Thyroid gland (tissue), 4 donors: ENCODE data around the gene F2RL3. TPM values are rescaled to one million over a fixed set of nuclear protein-coding genes. Genes with fewer than 3 reads are reported as not detected.

Experiments used
- DNase-seq, 2 donors: peaks; one replicate each; pipeline ENCODE4 v3.0.0-alpha.2; 2019
- H3K27ac ChIP-seq, 3 donors: fragments of 200-600 bp; sonication (generic); 1 replicate in 2 of 3; 2 replicates in 1 of 3; pipeline ENCODE4 v1.5.1; 2016 to 2019; ENCODE audit warnings: mild to moderate bottlenecking in 1 of 3, moderate library complexity in 1 of 3
- H3K27me3 ChIP-seq: fragments of 200-600 bp; sonication (generic); one replicate; pipeline ENCODE4 v1.5.1; 2019
- H3K36me3 ChIP-seq, 2 donors: fragments of 200-600 bp; sonication (generic); one replicate each; pipeline ENCODE4 v1.5.1; 2016 to 2019
- H3K4me1 ChIP-seq, 2 donors: fragments of 200-600 bp; sonication (generic); one replicate each; pipeline ENCODE4 v1.5.1; 2017 to 2019
- H3K4me3 ChIP-seq, 3 donors: fragments of 200-600 bp; sonication (generic); replicated peaks in 1 of 3; 1 replicate in 2 of 3; 2 replicates in 1 of 3; pipeline ENCODE4 v1.5.1; 2016; ENCODE audit warnings: mild to moderate bottlenecking in 1 of 3
- H3K9me3 ChIP-seq: fragments of 200-600 bp; sonication (generic); one replicate; pipeline ENCODE4 v1.5.1; 2017
- POLR2A ChIP-seq, 2 donors: fragments of 450-650 bp; IDR thresholded peaks; one replicate each; pipeline ENCODE4 v1.6.1; 2017; ENCODE audit warnings: antibody characterized with exemption in 2 of 2, mild to moderate bottlenecking in 2 of 2, moderate library complexity in 1 of 2
- WGBS, 2 donors: methylation state at CpG; one replicate each; pipeline ENCODE4 v1.1.5; 2017; 5-methylcytosine and 5-hydroxymethylcytosine counted together
- intact Hi-C: fragments of 100-400 bp; cut with DNase I; formaldehyde crosslinking; loops from one replicate; pipeline ENCODE4 v1.15.1; 2023
- total RNA-seq, 4 donors: library from RNA; depleted of rRNA; stranded (reverse); fragments of >200 nt; gene quantifications; one replicate each; pipeline ENCODE4 v1.2.3, GENCODE V29; 2016
- TF ChIP-seq, protein P1 (sequence below), 6 experiments: fragments of 200-600 bp in 3 of 6; fragments of 450-650 bp in 3 of 6; sonication (generic) in 3 of 6; IDR thresholded peaks; one replicate each; pipeline ENCODE4 v1.5.1; 2016 to 2019; ENCODE audit warnings: antibody characterized with exemption in 6 of 6, mild to moderate bottlenecking in 2 of 6, inconsistent platforms in 1 of 6, moderate library complexity in 1 of 6

The F2RL3 gene
- total RNA-seq, 4 donors from 2014 or later = 9.9 to 44.2 (median 12.6) TPM

DNA sequence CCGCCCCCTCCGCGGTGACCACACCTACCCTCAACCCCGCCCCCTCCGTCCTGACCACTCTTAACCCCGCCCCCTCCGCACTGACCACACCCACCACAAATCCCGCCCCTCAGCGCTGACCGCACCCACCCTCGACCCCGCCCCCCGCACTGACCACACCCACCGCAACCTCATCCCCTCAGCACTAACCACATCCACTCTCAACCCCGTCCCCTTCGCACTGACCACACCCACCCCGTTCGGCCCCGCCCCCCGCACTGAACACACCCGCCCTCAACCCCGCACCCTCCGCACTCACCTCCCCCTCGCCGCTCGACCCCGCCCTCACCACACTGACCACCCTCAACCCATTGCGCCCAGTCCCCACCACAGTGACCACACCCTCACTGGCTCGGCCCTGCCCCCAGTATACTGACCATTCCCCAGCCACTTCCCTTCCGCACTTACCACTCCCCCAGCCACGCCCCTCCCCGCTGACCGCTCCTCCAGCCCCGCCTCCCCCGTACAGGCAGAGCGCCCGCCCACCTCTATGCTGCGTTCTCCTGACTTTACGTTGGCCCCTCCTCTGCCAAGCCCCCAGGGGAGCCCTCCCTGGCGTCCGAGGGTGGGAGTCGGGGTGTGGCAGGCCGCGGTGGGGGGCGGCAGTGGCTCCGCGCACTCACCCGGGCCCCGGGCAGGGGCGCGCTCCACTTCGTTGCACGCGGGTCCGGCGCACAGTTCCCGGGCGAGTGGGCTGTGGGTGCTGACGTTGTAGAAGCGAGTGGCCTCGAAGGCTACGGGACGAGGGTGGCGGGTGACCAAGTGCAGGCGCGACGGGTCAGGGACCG, 8.4 kb downstream of the F2RL3 start:
- H3K36me3 ChIP-seq = no peaks in the 10 kb centered on the region
- peak overlapping the region; percentile 19 to 39 (median 23) for H3K4me3 ChIP-seq
- peaks cover 0 to 7% of the 10 kb centered on the region in 2 donors for H3K4me1 ChIP-seq
- H3K9me3 ChIP-seq = no peaks in the 10 kb centered on the region
- H3K27me3 ChIP-seq = no peaks in the 10 kb centered on the region
- peak; percentile 81 to 87 for DNase-seq
- WGBS, 2 donors = 2 to 4% methylated on average over 16 to 39 of the region's 68 CpGs
- intact Hi-C loops = no loop called here
- peak overlapping the region in 2 of 3 donors; percentile 55 to 71 for H3K27ac ChIP-seq
- TF ChIP-seq, protein P1, sequence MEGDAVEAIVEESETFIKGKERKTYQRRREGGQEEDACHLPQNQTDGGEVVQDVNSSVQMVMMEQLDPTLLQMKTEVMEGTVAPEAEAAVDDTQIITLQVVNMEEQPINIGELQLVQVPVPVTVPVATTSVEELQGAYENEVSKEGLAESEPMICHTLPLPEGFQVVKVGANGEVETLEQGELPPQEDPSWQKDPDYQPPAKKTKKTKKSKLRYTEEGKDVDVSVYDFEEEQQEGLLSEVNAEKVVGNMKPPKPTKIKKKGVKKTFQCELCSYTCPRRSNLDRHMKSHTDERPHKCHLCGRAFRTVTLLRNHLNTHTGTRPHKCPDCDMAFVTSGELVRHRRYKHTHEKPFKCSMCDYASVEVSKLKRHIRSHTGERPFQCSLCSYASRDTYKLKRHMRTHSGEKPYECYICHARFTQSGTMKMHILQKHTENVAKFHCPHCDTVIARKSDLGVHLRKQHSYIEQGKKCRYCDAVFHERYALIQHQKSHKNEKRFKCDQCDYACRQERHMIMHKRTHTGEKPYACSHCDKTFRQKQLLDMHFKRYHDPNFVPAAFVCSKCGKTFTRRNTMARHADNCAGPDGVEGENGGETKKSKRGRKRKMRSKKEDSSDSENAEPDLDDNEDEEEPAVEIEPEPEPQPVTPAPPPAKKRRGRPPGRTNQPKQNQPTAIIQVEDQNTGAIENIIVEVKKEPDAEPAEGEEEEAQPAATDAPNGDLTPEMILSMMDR (IDR thresholded peaks at IDR 0.05) = no peak
- TF ChIP-seq POLR2A (IDR thresholded peaks at IDR 0.05) = peak in 1 of 2 donors; percentile 31

DNA sequence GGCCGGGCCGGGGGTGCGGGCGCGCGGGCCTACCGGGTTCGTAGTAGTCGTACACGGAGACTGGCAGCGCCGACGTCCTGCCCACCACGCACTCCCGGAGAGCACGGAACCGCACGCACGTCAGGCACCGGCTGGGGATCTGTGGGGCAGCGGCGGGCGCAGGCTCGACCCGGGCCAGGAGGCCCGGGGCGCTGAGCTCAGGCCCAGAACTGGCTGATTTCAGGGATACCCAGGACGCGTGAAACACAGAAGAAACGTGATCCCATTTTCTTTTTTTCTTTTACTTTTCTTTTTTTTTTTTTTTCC, 9.0 kb downstream of the F2RL3 start:
- H3K9me3 ChIP-seq = no peaks in the 10 kb centered on the region
- no peaks in the 10 kb centered on the region for H3K27me3 ChIP-seq
- WGBS, 2 donors = 10 to 18% methylated on average over 19 to 30 of the region's 30 CpGs
- TF ChIP-seq, protein P1 (IDR thresholded peaks at IDR 0.05) = no peak
- no peak for TF ChIP-seq POLR2A (IDR thresholded peaks at IDR 0.05)
- no peaks in the 10 kb centered on the region for H3K36me3 ChIP-seq
- H3K27ac ChIP-seq = peak overlapping the region in 2 of 3 donors; percentile 55 to 71
- H3K4me3 ChIP-seq = peak overlapping the region in 2 of 3 donors; percentile 19 to 39
- intact Hi-C loops = no loop called here
- DNase-seq = no peak
- peaks cover 0 to 7% of the 10 kb centered on the region in 2 donors for H3K4me1 ChIP-seq

DNA sequence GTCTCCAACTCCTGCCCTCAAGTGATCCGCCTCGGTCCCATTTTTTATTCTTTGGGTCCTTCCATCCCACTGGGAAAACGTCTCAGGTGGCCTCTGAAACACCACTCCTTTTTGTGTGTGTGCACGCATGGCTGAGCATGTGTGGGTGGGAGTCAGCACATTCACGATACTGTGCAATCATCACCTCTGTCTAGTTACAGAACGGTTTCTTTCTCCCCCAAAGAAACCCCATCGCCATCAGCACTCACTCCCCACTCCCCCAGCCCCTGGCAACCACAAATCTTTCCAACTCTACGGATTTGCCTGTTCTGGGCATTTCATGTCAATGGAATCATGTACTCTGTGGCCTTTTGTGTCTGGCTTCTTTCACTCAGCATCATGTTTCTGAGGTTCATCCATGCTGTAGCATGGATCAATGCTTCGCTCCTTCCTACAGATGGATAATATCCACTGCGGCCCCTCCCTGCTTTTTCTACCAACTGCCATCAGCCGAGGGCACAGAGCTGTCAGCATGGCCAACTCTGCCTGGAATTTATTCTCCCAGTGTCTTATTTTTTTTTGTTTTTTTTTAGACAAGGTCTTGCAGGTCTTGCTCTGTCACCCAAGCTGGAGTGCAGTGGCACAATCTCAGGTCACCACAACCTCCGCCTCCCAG, 9.7 kb downstream of the F2RL3 start:
- no peak for TF ChIP-seq POLR2A (IDR thresholded peaks at IDR 0.05)
- TF ChIP-seq, protein P1 (IDR thresholded peaks at IDR 0.05) = no peak
- H3K4me3 ChIP-seq = no peak overlapping the region
- peaks cover 0 to 7% of the 10 kb centered on the region in 2 donors for H3K4me1 ChIP-seq
- no peaks in the 10 kb centered on the region for H3K36me3 ChIP-seq
- 81 to 83% methylated on average over 12 of the region's 12 CpGs for WGBS, 2 donors
- DNase-seq = no peak
- no peak overlapping the region for H3K27ac ChIP-seq
- H3K27me3 ChIP-seq = no peaks in the 10 kb centered on the region
- no peaks in the 10 kb centered on the region for H3K9me3 ChIP-seq
- intact Hi-C loops = no loop called here

DNA sequence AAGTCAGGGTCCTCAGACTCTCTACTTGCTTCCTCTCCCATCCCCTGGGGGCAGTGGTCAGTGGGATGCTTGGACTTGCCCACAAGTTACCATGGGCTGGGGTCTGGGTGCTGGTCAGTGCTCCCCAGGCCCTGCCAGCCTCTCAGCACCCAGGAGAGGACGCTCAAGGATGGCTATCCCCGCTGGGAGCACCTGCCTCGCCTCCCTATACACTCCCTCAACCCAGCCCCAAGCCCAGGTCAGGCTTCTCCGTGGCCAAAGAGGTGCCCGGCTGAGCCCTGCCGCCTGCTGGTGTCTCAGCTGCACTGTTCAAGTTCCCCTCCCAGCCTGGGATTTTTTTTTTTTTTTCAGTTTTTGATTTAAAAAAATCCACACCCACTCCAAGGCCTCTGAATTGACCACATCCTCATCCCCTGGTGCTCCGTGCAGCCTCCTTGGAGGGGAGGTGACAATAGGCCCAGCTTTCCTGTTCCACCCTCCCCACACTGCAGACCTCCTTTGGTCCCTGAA, 10.8 kb downstream of the F2RL3 start:
- intact Hi-C loops = no loop called here
- H3K9me3 ChIP-seq = no peaks in the 10 kb centered on the region
- DNase-seq = no peak

More for the DNA sequence above, 10.8 kb downstream of the F2RL3 start:
- no peak for TF ChIP-seq POLR2A (IDR thresholded peaks at IDR 0.05)
- TF ChIP-seq, protein P1 (IDR thresholded peaks at IDR 0.05) = peak in 2 of 6 experiments; percentile 23 to 30
- 25 to 29% methylated on average over 7 of the region's 7 CpGs for WGBS, 2 donors
- no peaks in the 10 kb centered on the region for H3K27me3 ChIP-seq
- no peaks in the 10 kb centered on the region for H3K36me3 ChIP-seq
- H3K27ac ChIP-seq = no peak overlapping the region
- H3K4me3 ChIP-seq = no peak overlapping the region
- peaks cover 0 to 7% of the 10 kb centered on the region in 2 donors for H3K4me1 ChIP-seq
